Measurements from ENCODE around the gene MEPCE.

GRCh38 chr7:100387695-100388094 lies 41.9 kb upstream of the MEPCE start:
- TF ChIP-seq CTCF (IDR thresholded peaks at IDR 0.05) (no peak), POLR2AphosphoS5 (IDR thresholded peaks at IDR 0.05; ENCODE audit: low read depth, low read length) (no peak), SIN3A (IDR thresholded peaks at IDR 0.05; ENCODE audit: borderline replicate concordance, insufficient read depth, low read depth, low read length) (no peak), REST (IDR thresholded peaks at IDR 0.05; ENCODE audit: insufficient read depth in 1 of 2, low read depth in 2 of 2, low read length in 1 of 2) (no peak)
